Activated CD4-positive, CD25-positive, alpha-beta regulatory T cell treated with anti-CD3 and anti-CD28 coated beads, Interleukin-2, amount 50 U/mL, for 72 hours (primary cell): ENCODE measurements around the gene FYN.
"Not testable (repeated sequence)": the region's sequence is repeated elsewhere in the genome, so short reads cannot be mapped to it uniquely, and the experiment has no call there.

Experiments used
- DNase-seq: peaks from one replicate; pipeline ENCODE4 v3.0.0; 2021

The FYN gene

DNA sequence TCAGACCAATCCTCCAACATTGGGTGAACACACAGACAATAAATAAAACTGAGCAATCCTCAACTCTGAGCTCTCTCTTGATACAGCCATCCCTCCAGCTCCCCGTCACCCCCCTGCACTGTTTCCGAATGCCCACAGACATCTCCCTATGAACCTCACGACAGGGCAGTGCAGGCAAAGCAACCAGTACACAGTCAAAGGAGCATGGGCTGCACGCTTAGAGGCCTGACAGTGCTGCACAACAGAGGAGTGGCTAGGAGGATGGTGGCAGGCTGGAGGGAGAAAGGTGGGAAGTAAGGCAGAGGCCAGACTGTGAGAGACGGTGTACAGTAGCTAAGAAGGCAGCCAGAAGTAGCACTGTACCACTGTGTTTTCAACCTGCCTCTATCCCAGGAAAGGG, 24.0 kb downstream of the FYN start:
- DNase-seq = no peak

DNA sequence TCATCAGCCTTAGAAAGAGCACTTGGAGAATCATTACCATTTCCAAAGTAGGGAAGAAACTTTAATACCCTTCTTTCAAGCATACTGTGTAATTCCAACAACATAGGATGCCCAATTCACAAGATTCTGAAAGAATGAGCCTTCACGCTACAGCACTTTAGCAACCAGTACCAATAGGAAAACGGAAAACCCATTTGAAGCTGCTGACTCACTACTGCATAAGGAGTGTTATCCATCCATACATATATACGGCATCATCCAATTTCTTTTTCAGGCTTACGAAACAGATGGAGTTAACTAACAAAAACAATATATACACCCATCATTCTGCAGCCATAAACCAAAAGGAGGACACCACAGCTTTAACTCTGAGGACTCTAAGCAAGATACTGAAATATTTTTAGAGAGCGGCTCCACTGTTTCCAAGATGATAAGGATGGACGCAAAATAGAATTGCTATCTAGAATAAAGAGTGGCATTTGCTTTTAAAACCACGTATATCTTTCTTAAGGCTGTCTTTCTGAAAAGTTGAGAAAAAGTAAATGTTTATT, 24.9 kb downstream of the FYN start:
- no peak for DNase-seq

DNA sequence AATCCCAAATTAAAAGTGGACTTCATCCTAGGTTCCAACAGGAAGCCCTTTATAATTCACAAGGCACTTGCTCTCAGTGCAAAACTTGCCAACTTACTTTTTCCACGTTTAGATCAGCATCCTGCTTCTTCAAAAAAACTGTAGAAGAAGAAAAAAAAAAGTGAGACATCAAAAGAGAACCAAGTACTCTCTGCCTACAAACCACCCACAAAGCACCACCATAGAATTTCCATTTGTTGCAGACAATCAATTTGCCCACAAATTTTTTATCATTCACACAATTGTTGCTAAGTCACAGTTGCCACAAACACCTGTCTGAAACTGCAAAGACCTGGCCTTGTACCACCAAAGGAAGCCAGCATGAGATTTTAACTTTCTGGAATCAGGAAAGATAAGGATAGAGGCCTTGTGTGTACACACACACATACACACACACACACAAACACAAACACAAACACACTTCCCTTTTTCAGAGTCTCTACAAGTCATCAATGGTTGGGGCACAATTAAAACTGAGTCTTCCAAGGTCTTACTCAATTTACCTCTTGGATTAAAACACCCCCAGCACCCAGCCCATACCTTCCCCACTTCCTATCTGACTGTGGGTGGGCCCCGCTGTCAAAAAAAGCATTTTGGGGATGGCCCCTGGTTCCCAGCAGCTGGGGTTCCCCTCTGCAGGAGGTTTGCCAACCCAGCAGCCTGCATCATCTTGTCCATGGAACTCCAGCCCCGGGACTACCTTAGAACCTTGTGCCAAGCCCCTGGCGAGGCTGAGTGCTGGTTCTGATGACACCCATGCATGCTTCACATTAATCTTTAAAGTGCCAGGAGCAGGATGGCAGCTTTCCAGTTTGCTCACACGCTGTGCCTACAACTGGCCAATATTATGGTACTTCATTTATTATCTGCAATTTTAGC, 26.5 kb downstream of the FYN start:
- no peak for DNase-seq

DNA sequence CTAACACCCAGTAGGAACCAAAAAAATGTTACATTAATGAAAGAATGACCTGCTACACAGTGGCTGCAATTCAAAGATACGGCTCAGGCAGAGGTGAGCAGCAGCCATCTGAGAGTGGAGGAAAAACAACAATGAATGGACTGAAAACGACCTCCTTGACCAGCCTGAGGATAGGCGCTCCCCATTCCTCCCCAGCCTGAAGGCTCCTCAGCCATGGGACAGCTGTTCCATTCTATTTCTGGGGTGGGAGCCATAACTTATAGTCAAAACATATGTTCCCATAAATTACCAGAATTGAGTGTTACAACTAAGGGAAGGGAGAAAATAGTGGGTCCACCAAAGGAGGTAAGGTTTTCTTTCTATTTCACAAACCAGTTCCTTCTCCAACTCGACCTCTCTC, 27.2 kb downstream of the FYN start:
- DNase-seq = no peak

DNA sequence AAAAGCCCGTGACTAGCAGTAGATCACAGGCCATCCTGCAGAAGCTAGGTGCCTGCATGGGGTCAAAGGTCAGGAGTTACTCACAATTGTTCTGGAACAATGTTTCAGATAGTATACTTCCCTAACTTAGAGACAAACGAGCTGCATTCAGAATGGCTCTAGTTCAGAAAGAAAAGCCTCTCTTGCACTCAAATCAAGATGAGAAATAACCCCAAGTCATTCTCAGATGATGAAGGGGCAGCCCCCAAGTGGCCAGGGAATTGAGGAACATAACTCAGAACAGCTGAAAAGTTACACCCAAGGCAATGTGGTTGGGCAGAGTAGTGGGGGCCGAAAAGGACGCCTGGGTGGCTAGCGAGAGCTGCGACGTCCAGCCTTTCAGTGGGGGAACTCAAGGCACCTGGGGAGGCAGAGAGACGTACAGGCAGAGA, 27.8 kb downstream of the FYN start:
- DNase-seq = no peak

DNA sequence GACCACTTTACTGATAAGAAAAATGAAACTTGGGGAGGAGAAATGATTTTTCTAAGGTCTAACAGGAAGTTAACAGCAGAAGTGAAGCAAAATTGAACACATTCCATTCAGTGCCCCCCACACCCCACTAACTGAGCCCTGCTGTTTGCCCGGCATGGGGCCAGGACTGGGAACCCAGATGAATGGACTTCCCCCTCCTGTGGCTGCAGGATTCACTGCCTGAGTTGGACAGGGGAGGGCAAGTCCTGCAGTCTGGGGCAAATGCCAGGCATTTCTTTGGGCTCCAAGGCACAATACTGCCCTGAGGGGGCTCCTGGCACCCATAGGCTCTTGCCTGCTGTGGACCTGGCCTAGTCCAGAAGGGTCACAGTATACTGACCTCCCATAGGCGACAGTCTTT, 28.3 kb downstream of the FYN start:
- no peak for DNase-seq

DNA sequence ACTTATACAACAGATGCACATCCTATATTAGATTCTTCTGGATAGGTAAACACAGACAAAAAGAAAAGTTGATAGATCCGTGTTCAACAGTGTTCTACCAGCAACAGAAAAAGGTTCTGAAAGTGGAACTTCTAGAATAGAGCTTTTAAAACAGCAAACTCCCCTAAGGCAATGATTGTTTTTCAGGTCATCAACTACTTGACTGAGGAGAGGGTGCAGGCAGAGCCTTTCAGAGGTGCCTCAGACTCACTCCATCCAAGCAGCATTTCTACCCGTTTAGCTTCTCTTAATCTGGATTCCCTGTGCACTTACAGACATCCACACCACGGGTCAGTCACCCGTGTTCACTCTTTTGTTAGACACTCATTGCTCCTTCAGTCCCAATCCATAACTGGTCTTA, 28.9 kb downstream of the FYN start:
- DNase-seq = no peak

DNA sequence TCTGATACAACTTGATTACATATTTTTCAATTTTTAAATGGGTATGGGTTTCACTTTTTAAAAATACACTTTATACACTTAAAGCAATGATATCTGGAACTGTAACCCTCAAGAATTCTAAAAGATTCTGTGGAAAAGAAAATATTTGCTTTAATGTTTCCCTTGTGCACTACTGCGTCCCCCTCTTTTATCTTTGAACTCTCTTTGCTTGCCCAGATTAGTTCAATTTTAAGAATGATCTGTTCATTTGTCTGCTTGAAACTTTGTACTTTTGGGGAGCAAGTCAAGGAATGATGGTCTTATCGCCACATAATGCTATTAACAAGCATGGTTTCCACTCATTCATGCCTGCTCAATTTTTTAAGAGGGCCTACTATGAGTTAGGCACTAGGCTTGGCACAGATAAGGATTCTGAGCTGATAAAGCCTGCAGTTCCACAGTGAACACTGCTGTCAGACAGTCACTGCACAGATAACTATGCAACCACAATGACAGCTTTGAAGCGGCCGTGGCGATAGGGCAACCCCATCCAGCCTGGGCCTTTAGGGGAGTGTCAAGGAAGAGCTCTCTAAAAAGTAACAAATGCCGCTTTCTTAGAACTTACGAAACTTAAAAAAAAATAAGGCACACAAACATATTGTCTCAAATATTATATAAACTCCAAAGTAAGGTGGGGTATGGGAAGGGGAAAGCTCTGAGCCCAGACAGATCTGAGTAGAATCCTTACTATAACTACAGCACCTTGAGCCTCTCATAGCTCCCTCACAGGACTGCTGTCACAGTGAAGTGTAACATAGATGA, 29.7 kb downstream of the FYN start:
- DNase-seq = no peak

DNA sequence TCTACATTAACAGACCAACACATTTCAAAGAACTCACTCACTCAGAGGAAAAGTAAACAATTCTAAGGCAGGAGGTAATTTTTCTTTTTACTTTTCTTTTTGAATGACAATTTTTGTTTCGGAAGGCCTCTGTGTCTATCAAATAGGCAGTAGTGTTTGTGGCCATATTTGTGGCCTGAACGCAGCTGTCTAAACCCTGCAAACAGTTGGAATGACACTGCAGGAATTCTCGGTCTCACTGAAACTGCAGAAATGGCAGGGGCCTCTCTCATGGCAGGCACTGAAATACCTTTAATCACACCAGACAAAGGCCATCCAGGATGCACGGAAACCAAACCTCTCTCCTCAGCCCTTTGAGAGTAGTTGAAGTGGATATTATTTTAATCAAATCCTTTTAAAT, 30.4 kb downstream of the FYN start:
- DNase-seq = no peak

DNA sequence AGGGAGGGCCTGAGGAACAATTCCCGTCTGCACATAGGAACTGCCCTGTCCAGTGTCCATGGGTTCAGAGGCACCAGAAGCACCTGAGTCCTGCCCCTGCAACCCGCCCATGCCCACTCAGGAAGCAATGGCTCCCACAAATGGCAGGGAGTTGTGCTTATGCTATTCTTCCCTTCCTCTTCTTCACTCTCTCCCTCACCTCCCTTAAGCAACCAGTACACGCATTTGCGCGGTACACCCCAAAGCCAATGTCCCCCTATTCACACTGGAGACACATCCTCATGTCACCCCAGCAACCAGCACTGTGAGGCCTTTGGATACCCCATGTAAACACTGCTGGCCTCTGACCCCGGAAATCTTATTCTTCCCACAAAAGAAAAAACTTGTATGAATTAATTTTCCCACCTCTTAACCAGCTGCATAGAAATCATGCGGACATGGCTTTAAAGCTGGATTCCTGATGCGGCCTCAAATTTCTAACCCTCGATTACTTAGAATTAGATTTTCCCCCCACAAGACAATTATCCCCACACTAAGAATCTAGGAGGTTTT, 30.9 kb downstream of the FYN start:
- DNase-seq = no peak

DNA sequence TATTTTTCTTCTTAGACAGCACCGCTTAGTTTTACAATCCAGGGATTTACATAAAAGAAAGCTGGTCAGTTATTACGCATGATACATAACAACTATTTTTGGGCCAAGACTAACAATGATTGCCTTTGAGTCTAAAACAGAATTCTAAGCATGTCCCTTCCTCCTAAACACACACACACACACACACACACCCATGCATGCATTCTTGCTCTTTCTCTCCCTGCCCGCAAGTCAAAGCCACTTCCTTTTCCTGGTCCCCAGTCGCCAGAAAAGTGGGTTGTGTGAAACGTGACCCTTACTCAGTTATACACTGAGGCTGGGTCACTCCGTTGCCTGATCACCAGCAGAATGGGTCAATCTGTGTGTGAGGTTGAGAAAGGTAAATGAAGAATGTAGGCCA, 31.4 kb downstream of the FYN start:
- no peak for DNase-seq

DNA sequence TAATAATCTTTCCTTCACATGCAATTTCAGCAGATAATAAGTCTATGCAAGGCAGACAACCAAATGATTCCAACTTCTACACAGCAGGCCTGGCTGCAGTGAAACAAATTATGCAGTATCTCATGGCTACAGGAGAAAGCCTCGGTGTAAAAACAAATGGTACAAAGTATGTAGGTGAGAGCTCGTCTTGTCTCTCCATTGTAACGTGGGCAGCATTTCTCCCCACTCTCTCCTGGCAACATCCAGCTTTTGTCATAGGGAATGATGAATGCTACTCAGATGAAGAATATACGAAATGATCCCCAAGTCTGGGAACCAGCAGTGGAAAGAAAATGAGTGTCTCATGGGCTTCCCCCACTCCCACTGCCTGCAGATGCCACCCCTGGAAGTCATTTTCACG, 32.4 kb downstream of the FYN start:
- no peak for DNase-seq

DNA sequence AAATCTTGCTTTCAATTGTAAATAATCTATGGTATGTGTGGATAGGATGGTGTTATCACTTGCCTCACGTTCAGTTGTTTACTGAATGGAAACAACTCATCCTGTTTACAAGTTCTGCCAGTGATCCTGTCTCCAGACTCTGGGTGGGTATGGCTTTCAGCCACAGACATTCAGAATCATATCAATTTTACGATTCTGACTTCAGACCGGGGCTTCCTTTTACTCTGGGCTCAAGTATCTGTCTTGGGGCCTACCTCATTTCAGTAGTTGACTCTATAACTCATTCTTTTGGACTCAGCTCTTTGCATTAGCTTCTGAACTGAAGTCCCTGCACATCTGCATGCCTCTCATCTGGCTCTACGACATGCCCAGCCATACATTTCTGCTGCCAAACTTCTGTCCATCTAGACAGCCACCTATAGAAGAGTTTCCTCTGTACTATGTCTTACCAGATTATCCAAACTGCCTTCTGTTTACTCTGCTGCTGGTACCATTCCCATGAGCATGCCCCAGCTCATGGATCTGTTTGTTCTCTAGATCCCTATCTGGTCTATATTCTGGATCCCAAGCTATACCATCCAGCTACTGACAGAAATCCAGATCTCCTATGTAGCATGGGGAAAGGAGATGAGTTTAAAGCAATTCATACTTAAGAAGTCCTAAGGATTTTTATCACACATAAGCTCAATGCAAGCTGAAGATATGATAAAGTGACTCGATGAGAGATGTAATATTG, 34.3 kb downstream of the FYN start:
- no peak for DNase-seq

DNA sequence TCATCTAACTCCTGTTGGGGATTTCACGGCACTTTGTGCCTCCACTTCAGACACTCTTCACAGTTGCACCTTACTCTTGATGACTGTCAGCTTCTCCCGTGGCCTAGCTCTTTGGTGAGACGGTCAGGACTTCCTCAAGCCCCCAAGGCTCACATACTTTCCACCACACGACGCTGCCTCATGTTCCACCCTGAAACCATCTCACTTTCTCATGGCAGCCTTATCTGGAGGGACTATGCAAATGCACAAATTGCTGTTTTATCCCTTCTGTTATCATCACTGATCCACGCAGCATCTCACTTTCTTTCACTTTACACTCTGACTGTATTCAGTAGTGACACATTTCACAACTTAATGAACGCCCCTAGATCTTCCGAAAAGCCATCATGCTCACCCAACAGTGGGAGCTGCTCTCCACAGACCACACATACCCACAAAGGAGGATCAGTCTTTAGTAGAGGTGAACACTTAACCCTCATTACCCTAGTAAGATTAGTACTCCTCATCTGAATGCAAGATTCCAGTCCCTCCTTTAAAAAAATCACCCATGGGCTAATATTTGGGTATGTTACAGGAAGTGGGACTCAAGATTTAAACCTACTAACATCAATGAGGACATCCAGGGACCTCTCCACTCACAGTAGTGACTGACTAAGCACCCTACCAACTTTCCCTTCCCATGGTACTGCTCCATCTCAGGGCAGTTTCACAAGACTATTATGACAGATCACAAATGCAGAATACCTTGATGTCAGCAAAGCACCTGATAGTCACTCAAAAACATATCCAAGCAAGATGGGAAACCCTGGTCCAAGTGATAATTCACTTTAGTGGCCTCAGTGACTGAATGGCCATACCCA, 35.4 kb downstream of the FYN start:
- DNase-seq = no peak

DNA sequence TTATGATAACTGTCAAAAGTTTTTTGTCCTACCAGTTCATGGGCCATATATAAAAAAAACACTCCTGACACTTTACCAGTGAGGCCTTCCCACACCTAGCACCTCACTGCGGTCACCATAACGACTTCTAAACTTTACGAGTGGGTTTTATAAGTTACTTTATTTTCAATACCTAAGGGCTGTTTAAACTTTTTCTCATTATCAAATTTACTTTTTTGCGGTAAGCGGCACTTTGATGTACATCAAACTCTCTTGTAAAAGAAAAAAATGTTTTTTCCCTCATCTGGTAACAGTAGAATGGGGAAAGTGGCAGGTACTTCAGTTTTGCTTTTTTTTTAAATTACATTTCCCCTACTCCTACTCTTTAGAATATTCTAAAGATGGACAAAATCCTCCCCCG, 36.2 kb downstream of the FYN start:
- DNase-seq = no peak

DNA sequence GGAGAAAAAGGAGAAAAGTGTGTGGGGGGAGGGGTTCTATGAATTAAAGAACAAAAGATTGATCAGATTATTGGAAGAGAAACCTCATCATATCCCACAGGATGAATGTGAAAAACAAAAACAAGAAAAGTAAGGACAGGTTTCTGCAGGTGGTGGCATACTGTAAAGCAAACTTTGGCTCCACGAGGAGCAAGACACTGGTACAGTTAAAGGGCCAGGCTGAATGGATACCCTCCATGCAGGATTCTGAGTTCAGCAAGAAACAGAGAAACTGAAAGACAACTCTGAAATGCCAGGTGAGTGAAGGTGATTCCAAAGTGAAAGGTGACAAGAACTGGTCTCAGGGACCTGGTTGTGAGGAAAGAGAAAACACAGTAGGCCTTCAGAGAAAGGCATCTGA, 37.4 kb downstream of the FYN start:
- no peak for DNase-seq

DNA sequence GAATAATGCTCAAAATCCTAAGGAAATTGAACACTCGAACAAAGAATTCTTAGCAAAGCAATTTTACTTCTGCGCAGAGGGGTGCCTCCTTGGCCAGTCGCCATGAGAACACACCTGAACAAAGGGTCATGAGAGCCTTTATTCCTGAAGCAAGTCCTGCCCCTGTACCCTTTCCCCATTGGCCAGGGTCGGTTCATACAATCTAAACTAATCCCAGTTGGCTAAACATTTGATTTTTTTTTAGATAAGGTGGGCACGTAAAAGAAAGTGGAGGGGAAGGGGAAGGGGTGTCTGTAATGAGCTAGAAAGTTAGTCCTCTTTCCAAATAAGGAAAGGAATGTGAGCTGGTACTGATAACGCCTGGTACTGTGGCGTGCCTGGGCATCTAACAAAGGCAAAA, 37.9 kb downstream of the FYN start:
- not testable (repeated sequence) for DNase-seq

DNA sequence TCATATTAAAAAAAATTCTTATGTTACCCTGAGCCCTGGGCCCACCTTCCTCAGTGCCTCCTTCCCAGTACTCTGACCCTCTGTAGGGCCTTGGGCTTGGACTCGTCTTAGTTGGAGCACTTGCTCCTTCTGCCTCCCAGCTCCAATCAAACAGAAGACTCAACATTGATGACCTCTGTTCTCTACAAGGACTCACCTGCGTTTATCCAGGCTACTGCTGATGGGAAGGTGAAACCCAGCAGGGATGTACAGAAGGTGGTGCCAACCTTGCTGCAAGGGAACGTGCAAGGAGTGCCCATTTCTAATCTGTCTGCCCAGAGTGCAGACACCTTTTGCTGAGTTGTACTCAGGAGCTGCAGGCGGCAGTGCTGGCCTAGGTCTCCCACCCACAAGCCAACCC, 38.9 kb downstream of the FYN start:
- DNase-seq = no peak

DNA sequence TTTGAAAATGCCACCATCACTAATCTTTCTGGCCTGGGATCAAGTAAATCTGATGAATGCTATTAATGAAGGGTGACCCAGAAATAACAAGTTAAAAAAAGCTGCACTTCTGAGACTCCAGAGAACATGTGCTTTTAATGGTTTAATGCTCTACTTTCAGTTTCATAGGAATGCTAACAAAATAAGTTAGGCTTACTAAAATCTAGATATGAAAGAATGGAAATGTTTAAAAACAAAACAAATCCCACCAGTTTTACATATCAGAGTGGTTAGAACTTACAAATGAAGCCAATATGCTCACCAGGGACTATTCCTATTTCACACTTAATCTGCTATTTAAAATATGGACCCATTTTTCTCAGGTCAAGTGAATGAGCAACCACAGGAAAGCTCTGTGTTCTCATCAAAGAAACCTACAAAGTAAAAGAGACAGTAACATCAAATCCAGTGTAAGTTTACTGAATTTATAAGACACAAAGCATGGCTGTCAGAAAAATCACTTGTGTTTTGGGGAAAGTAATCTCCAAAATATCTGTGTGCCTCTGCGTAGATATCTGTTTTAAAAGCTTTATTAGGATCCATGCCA, 40.3 kb downstream of the FYN start:
- no peak for DNase-seq

DNA sequence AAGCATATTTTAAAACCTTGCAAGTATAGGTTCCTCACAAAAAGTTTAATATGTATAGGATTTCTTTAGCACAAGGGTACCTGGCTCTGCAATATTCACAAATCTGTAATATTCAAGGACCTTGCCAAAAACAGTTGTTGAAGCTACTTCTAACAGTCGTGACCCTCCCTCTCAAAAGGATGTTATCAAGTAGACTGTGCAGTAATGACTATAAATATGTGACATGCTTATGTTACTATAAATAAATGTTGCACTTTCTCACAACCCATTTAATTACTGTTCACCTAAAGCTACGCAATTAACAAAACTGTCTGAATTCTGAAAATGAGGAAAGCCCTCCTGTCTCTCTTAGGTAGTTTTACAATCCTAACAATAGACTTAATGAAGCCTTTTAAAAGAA, 41.8 kb downstream of the FYN start:
- no peak for DNase-seq

DNA sequence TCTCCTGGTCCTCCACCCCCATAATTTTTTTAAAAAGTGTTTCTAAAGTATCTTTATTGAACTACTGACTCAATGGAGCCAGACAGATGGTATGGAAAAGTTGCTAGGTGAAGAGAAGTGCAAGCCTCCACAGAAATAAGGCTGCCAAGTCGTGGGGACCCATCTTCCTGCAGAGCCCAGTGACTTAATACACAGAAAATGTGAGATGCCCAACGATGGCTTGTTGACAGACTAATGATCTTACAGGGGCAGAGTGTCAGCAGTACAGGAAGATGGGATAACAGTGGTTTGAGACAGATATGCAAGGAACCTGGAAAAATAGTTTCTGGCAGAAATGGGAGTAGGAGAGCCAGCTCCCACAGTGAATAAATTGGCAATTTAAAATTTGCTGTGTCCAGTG, 43.3 kb downstream of the FYN start:
- no peak for DNase-seq

DNA sequence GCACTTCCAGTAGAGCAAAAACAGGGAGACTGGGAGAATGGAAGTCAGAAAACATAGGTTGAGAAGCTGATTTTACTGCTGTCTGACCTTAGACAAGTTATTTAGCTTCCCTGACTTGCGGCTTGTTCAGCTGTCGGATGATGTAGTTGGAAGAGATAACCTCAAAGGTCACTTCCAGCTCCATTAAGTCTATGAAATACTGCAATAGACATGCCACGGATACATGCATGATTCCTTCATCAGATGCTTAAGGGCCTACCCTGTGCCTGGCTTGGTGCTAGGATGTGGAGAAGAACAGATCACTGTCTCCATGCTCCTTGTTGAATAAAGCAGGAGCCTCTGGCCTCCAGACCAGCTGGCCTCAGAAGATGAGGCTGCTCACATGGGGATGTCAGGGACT, 43.7 kb downstream of the FYN start:
- no peak for DNase-seq
